Ramos (cell line): ENCODE data around the gene CCL4.

Experiments
- in situ Hi-C: fragments of 300-500 bp; cut with MboI; formaldehyde crosslinking; loops from one replicate; pipeline ENCODE4 v1.14.3; 2022; ENCODE audit warnings: low sequenced_read_pairs; ENCODE audit not compliant: unreplicated experiment

The CCL4 gene

DNA sequence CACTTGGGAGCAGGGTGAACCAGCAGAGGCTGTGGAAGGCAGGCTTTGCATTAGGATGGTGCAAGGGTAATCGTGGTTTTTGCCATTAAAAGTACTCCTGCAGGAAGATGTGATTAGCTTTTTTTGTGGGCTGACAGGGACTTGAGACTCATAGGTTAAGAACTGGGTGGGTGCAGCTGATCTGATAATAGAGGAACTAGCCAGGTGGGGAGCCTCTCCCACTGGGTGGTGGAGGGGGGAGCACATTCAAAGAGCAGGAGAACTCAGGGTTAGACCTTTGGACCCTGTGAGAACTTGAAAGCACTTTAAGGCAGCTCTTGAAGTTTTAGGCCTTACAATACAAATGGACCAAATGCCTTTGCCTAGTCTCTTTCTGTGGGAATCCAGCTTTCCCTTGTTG lies 32.4 kb downstream of the CCL4 start:
- in situ Hi-C loops: no loop called here

DNA sequence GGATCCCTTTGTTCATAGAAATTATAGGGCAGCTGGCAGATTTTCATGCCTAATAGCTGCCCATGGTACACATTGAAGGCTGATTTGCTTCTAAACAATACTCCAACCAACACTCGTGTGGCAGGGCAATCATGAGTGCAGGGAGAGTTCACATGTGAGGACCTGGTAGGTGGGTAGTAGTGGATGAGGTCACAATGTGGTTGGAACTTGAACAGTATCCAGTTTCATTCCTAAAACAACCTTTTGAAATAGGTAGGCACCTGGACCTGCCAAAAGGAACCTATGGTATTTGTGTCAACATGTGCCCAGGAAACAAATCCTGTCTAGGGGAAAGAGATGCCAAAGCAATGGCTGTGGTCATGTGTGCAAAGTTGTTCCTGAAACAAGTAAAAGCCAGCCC lies 32.8 kb downstream of the CCL4 start:
- in situ Hi-C loops: no loop called here

DNA sequence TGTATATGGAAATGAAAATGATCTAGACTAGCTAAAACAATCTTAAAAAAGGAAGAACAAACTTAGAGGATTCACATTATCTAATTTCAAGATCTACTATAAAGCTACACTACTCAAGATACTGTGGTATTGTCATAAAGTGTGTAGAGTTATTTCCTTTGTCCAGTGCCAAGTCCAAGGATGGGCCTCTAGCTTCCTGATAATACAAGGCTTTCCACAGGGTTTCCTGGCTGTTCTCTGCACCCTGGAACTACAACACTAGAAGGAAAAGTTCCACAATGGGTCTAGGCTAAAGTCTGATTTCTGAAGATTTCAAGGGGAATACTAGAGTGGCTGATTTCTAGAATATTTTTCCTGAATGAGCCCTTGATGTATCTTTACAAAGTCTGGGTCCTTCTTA lies 38.6 kb downstream of the CCL4 start:
- in situ Hi-C loops: no loop called here

DNA sequence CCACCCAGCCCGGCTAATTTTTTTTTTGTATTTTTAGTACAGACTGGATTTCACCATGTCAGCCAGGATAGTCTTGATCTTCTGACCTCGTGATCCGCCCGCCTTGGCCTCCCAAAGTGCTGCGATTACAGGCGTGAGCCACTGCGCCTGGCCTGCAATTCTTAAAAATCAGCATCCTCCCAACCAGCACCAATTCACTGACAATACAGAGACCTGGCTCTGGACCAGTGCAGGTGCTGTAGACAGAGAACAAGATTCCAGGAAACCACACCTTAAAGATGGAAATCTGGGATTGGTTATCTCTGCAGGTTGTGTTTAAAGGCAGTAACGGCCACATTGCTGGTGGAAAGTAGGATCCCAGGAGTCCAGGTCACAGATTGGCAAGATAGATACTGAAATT lies 39.2 kb downstream of the CCL4 start:
- in situ Hi-C loops: no loop called here

DNA sequence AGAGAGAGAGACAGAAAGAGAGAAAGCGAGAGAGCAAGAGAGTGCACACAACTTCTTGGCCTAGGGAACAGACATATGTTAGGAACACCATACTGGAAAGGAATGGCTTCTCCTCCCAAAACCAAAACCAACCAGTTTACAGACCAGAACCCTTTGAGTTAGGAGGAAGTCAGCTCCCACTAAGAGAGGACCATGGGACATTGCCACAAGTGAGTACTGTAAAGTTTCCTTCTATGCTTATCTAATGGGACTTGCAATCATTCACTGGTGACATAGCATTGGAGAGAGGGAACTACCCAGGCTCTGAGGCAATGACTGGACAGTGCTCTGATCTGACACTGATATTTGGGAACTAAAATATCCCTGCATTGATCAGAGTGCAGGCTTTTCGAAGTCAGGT lies 40.4 kb downstream of the CCL4 start:
- in situ Hi-C loops: no loop called here

DNA sequence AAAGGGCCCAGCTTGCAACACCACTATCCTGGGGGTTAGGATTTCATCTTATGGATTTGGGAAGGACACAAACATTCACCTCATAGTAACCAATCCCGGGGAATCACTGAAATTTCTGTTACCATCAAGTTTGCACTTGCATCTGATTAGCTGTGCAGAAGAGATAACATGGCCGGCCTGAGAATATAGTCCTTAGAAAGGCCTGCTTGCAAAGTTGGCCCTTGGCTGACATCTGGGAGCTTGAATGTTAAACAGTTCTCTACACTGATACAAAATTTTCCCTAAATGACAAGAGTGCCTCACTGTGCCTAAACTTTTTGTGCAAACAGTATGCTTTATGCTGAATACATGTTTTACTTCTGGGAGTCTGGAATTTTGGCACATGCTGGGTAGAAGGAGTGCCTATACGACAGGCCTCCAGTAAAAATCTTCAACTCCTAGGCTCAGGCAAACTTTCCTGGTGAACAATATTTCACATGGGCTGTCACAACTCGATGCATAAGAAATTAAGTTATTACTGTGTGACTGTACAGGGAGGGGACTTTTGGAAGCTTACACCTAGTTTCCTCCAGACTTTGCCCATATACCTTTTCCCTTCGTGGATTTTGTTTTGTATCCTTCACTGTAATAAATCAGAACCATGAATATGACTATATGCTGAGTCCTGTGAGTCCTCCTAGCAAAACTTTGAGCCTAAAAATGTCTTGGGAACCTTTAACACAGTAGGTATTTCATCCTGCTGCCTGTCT lies 41.5 kb downstream of the CCL4 start:
- in situ Hi-C loops: loop anchor here (5.0 kb wide), 1 partner anchor 173 kb away; no protein-coding TSS in a partner anchor

DNA sequence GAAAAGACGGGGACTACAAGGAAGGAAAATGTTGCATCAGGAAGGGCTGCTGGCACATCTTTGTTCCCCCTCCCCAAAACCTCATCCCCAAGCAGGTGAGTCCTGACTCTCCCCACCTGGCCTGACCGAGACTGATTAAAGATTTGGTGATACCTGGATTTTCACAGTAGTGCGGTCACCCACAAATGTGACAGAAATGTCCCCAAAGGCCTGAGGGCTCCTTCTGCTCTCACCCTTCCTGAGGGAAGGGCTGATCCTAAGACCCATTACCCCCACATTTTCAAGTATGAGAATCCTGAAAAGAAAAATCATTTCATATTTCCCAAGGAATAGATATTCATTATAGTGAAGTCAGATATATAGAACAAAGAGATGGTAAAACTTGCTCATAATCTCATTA lies 44.0 kb downstream of the CCL4 start:
- in situ Hi-C loops: loop anchor here (5.0 kb wide), 1 partner anchor 175 kb away; no protein-coding TSS in a partner anchor

DNA sequence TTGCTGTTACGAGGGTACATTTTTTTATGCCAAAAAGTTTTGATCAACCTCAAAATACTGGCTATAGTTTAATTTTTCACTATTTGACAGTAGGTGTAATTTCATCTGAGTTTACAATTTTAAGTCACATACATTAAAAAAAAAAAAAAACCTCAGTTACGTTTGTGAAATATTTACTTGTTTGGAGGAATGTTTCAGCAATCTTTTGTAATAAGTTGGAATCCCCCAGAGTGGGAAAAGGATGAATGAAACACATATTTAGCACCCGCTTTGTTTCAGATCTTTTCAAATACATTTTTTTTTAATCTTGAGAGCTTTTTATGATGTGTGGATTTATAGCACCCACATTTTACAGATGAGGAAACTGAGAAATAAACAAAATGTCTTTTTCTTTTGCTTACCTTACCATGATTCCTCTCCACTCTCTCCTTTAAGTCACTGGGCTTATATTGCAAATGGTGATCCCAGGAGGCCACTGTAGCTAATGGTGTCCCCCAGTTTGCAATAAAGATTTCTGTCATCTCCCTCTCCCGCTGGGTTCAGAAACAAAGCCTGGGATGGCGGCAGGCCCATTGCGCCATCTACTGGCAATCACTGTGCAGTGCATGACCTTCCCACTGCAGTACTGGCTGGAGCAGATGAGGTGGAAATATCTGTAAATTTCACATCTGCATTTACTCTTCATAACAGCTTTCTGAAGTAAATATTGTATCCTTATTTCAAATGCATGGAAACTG lies 45.1 kb downstream of the CCL4 start:
- in situ Hi-C loops: loop anchor here (5.0 kb wide), 1 partner anchor 176 kb away; no protein-coding TSS in a partner anchor

DNA sequence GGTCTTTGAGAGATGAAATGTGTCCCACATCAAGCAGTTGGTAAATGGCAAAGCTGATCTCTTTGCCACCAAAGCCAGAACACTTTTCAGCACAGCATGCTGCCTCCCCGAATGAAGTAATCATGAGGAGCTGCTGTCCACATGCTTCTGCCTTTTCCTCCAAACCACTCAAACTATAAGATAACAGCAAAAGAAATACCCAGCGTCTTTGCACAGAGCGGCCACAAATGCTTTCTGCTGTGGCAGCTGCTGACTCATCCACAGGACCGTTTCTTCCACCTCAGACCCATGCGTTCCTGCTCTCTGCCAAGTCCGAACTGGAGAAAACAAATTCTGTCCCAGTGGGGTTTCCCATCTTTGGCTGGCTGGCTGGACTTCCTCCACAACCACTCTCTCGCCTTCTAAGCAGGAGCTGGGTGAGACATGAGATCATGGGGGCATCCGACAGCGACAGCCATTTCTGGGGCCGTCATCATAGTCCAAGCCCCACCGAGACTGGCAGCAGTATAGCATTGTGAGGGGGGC lies 45.7 kb downstream of the CCL4 start:
- in situ Hi-C loops: loop anchor here (5.0 kb wide), 1 partner anchor 177 kb away; no protein-coding TSS in a partner anchor

DNA sequence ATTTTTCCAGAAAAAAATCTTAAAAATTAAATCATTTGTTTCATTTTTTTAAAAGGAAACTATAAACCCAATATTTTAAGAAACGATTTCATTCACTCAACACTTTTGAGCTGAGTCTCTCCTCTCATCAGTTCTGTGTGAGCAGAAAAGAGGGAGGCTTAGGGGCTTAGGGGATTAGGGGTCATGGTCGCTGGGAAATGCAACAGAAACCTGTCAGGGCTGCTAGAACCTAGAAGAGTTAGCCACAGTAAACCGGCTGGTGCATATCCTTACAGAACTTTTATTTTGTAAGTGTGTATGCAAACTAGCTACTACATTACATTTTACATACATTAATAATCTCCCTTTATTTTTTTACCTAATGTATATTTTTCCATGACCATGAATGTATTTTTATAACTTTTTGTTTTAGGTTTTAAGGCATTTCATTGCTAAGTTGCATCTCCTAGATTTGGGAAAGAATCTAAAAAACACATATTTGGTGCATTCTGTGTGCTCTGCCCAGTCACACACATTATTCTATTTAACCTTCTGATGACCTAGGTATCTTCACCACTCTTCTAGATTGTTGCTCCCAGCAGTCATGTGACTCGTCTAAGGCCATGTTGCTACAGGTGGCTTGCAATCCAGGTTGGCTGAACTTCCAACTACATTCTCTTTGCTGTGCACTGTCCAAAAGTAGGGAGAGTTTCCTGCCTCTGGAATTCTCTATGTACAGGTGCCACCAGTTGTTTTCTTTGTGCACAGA lies 48.4 kb downstream of the CCL4 start:
- in situ Hi-C loops: no loop called here

DNA sequence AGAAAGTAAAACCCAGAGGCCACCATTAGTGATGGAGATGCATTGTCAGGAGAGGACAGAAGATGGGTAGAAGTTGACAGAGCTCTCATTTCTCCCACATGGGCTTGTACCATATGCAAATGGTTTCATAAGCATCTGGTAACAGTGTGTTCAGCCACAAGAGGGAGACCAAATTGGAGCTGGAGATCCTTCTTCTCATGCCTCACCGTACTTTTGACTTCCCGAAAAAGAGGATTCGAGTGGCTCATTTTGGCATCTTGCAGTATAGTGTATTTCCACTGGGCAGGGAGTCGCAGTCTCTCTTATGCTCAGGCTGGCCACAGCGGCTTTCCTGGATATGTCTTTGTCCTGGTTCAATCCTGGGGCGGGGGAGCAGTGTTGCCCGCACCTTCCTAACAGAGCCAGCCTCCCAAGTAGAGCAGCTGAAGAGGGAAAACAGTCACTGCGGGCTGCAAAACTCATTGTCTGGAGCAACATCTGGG lies 49.1 kb downstream of the CCL4 start:
- in situ Hi-C loops: no loop called here

DNA sequence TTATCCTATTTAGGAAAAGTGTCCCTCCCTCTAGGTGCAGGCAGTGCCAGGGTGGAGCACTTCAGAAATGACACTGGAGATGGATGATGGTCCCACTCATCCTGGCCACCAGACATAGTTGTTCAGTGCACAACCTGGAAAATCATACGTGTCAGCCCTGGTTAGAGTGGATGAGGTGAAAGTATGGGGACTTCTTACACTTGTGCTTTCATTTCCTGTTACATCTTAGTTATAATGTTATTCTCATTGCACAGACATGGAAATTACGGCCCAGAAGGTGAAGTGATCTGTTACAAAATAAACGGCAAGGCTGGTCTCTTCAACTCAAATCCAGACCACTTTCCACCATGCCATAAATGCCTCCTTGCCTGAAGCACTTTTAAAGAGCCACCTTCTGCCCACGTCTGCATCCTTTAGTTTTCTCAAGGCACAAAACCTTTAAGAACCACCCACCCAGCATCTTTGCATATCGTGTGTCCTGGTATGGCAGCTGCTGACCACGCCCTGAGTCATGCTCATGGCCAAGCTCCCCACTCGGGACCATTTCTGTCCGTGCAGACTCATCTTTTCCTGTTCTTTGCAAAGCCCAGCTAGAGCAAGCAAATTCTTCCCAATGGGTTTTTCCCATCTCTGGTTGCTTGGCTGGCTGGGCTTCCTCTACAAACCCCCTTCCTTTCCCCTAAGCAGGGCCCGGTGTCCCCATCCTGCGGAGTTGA lies 50.4 kb downstream of the CCL4 start:
- in situ Hi-C loops: no loop called here
